HepG2 (cell line): ENCODE results near the gene VEGFB. TPM values are rescaled to one million over a fixed set of nuclear protein-coding genes. Genes with fewer than 3 reads are reported as not detected.

ENCODE experiments used
- ATAC-seq: fragments of 200-7000 bp; cut with Tn5 transposase; 3 replicates; pipeline ENCODE4 v1.9.1; 2020; ENCODE audit warnings: mild to moderate bottlenecking, moderate library complexity
- BruUV-seq: library from RNA; stranded (reverse); fragments of 400-500 nt; replicated peaks from 2 replicates; lab custom pipeline; 2021; lab: Mats Ljungman, UMichigan
- CTCF ChIA-PET: fragments of 300-600 bp; formaldehyde crosslinking; extraction: SDS; loops from one replicate; lab custom pipeline; 2021; ENCODE audit warnings: low total read pairs, inconsistent platforms, low intra/inter-chr PET ratio; lab: Yijun Ruan, JAX
- POLR2A ChIA-PET: fragments of 350-600 bp; sonication (Branson Sonifier 250); formaldehyde crosslinking; loops from one replicate; lab custom pipeline; 2020; ENCODE audit warnings: antibody characterized with exemption, inconsistent platforms; lab: Yijun Ruan, JAX
- DNase-seq: peaks from one replicate; pipeline ENCODE4 v3.0.0-alpha.2; 2015; ENCODE audit warnings: low spot score
- FAIRE-seq: peaks from 3 replicates; lab custom pipeline; 2011; peaks lifted over from hg19 to GRCh38; lab: Jason Lieb, UNC
- H2AFZ ChIP-seq: one replicate; pipeline ENCODE4 v1.6.1; 2011; ENCODE audit warnings: low read length, inconsistent platforms
- H3K27ac ChIP-seq: fragments of 300-600 bp; 3 replicates; pipeline ENCODE4 v1.8.0; 2011; ENCODE audit warnings: mixed run types, mild to moderate bottlenecking, mixed read lengths, low read length, inconsistent platforms; ENCODE audit not compliant: insufficient read depth; ENCODE audit errors: extremely low read length
- H3K27me3 ChIP-seq, 2 experiments: fragments of 200-600 bp in 1 of 2; 2 replicates in 1 of 2; 3 replicates in 1 of 2; pipeline versions ENCODE4 v1.6.0 to v1.8.0; 2011; ENCODE audit warnings: low read length in 2 of 2, mild to moderate bottlenecking in 2 of 2, moderate library complexity in 2 of 2, inconsistent platforms in 1 of 2; ENCODE audit not compliant: insufficient read depth in 2 of 2, control insufficient read depth in 1 of 2
- H3K36me3 ChIP-seq, 2 experiments: fragments of 200-600 bp in 1 of 2; replicated peaks in 1 of 2; 2 replicates in 1 of 2; 3 replicates in 1 of 2; pipeline versions ENCODE4 v1.5.1 to v1.8.0; 2011; ENCODE audit warnings: low read length in 2 of 2, inconsistent platforms in 1 of 2; ENCODE audit not compliant: insufficient read depth in 2 of 2, control insufficient read depth in 1 of 2
- H3K4me1 ChIP-seq: 2 replicates; pipeline ENCODE4 v1.5.1; 2012; ENCODE audit warnings: low read length, inconsistent platforms; ENCODE audit not compliant: insufficient read depth
- H3K4me2 ChIP-seq: 2 replicates; pipeline ENCODE4 v1.6.0; 2011; ENCODE audit warnings: low read depth, low read length, inconsistent platforms
- H3K4me3 ChIP-seq, 3 experiments: fragments of 200-600 bp in 1 of 3; sonication (generic), shearing (Covaris generic) in 1 of 3; replicated peaks in 1 of 3; 2 replicates each; pipeline ENCODE4 v1.5.1; 2011 to 2016; ENCODE audit warnings: low read length in 3 of 3, inconsistent platforms in 2 of 3, low read depth in 2 of 3, mild to moderate bottlenecking in 2 of 3, control low read depth in 1 of 3, mixed read lengths in 1 of 3; ENCODE audit not compliant: insufficient read depth in 1 of 3
- H3K79me2 ChIP-seq: one replicate; pipeline ENCODE4 v1.6.1; 2011; ENCODE audit warnings: low read length, inconsistent platforms; ENCODE audit not compliant: insufficient read depth
- H3K9ac ChIP-seq: 2 replicates; pipeline ENCODE4 v1.6.0; 2011; ENCODE audit warnings: mild to moderate bottlenecking, low read depth, low read length, inconsistent platforms; ENCODE audit not compliant: insufficient read depth
- H3K9me3 ChIP-seq: 2 replicates; pipeline ENCODE4 v1.5.1; 2012; ENCODE audit warnings: mild to moderate bottlenecking, low read length
- H4K20me1 ChIP-seq: 2 replicates; pipeline ENCODE4 v1.6.0; 2011; ENCODE audit warnings: inconsistent platforms, mild to moderate bottlenecking, low read length, moderate library complexity; ENCODE audit not compliant: insufficient read depth
- ADNP ChIP-seq: sonication (generic); formaldehyde crosslinking; IDR thresholded peaks from 2 replicates; pipeline ENCODE4 v1.4.0; 2020; ENCODE audit warnings: missing genetic modification reagents
- SP1 ChIP-seq, 2 experiments: fragments of 450-650 bp in 1 of 2; sonication (generic) in 1 of 2; formaldehyde crosslinking in 1 of 2; IDR thresholded peaks; 2 replicates each; pipeline versions ENCODE4 v1.4.0 to v1.6.1; 2016 to 2020; ENCODE audit warnings: missing genetic modification reagents in 1 of 2
- ZNF260 ChIP-seq: sonication (generic); formaldehyde crosslinking; IDR thresholded peaks from 2 replicates; pipeline ENCODE4 v1.4.0; 2020; ENCODE audit warnings: missing genetic modification reagents, low read depth, mild to moderate bottlenecking, borderline replicate concordance
- WGBS: methylation state at CpG from one replicate; pipeline ENCODE4 v1.1.6; 2017; ENCODE audit warnings: low lambda C conversion rate; 5-methylcytosine and 5-hydroxymethylcytosine counted together
- in situ Hi-C: cut with HindIII; loops from 2 replicates; pipeline ENCODE4 v1.10.0; 2017; ENCODE audit warnings: low pct_unique_long_range_greater_than_20kb; ENCODE audit not compliant: extremely low pct_ligation_motif_present
- intact Hi-C: fragments of 100-400 bp; cut with micrococcal nuclease; formaldehyde crosslinking; loops from one replicate; pipeline ENCODE4 v1.10.0; 2022; ENCODE audit not compliant: unreplicated experiment
- polyA plus RNA-seq, 8 experiments: library from polyadenylated mRNA; depleted of rRNA in 3 of 8; stranded (reverse) in 7 of 8; unstranded in 1 of 8; fragments of >200 nt; fragmentation: Illumina TruSeq in 4 of 8; extraction: Trizol in 4 of 8; gene quantifications; 2 replicates each; pipeline versions ENCODE4 v1.2.1 to v1.2.3, GENCODE V29; 2011 to 2016; ENCODE audit warnings: low read depth in 4 of 8, missing spikeins in 1 of 8, mixed read lengths in 1 of 8; ENCODE audit not compliant: insufficient read depth in 1 of 8
- total RNA-seq, 5 experiments: library from RNA; depleted of rRNA; stranded (reverse); fragments of >200 nt; fragmentation: Illumina TruSeq; extraction: Trizol; gene quantifications; 2 replicates each; pipeline ENCODE4 v1.2.3, GENCODE V29; 2016; ENCODE audit warnings: low read depth in 1 of 5
- TF ChIP-seq, protein P1 (sequence below): sonication (generic); formaldehyde crosslinking; IDR thresholded peaks from 2 replicates; pipeline ENCODE4 v1.4.0; 2020; ENCODE audit warnings: missing genetic modification reagents
- TF ChIP-seq, protein P2 (sequence below): sonication (generic); formaldehyde crosslinking; IDR thresholded peaks from 2 replicates; pipeline ENCODE4 v1.4.0; 2020; ENCODE audit warnings: missing genetic modification reagents

The VEGFB gene
- total and polyA plus RNA-seq, 2 of the 13 experiments (the other 11 are each of a cell fraction or from before 2014, with no cell fraction given), result 9.0 to 11.3 TPM

DNA sequence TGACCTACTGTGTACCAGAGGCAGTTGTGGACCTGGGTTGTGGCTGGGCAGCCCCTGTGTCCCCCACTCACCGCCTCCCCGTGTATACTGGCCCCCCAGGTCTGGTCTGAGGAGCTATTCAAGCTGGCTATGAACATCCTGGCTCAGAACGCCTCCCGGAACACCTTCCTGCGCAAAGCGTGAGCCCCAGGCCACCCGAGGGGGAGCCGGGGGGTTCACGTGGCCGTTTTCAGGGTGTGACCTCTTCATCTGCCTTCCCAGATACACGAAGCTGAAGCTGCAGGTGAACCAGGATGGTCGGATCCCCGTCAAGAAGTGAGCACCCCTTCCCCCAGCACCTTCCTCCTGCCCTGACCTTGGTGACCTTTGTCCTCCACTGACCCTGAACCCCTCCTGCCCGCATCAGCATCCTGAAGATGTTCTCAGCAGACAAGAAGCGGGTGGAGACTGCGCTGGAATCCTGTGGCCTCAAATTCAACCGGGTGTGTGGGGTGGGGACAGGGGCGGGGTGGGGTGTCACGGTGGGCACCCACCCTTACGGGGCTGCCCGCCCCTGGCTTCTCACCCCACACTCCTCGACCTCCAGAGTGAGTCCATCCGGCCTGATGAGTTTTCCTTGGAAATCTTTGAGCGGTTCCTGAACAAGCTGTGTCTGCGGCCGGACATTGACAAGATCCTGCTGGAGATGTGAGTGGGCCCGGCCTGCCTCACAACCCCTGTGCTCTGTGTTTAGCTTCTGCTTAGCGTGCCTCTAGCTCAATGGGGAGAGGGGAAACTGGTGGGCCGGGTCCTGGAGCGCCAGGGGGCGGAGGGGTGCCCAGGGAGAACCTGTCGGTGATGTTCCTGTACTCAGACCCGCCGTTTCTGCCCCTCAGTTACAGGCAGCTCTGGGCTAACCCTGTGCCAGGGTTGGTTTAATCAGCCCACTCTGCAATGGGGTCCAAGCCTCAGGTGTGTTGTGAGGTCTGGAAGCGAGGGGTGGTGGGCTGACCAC, 21.0 kb downstream of the VEGFB start:
- BruUV-seq, result no TSS peak
- H3K9ac ChIP-seq, result no peak overlapping the region
- no peak overlapping the region for H3K4me2 ChIP-seq
- no peak overlapping the region for H2AFZ ChIP-seq
- H3K4me1 ChIP-seq, result peaks cover 22% of the 10 kb centered on the region
- no peak overlapping the region for H3K27ac ChIP-seq
- H4K20me1 ChIP-seq, result no peaks in the 10 kb centered on the region
- in situ Hi-C loops (no loop called here), intact Hi-C loops (no loop called here)
- ChIA-PET CTCF (no interaction called here), POLR2A (no interaction called here)
- H3K36me3 ChIP-seq, result peaks cover 13 to 30% of the 10 kb centered on the region in 2 experiments; a peak in 4 of 5 replicates
- 91% methylated on average over 15 of the region's 35 CpGs for WGBS
- H3K9me3 ChIP-seq, result no peaks in the 10 kb centered on the region
- FAIRE-seq (no peak), DNase-seq (no peak), ATAC-seq (no peak)
- H3K79me2 ChIP-seq, result peaks cover 7% of the 10 kb centered on the region
- no peak for TF ChIP-seq SP1 (IDR thresholded peaks at IDR 0.05)
- no peak for TF ChIP-seq SP1 (CRISPR knock-in tag; IDR thresholded peaks at IDR 0.05)
- TF ChIP-seq, protein P1, sequence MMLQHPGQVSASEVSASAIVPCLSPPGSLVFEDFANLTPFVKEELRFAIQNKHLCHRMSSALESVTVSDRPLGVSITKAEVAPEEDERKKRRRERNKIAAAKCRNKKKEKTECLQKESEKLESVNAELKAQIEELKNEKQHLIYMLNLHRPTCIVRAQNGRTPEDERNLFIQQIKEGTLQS, result no peak
- TF ChIP-seq ADNP, result no peak
- TF ChIP-seq ZNF260, result no peak
- TF ChIP-seq, protein P2, sequence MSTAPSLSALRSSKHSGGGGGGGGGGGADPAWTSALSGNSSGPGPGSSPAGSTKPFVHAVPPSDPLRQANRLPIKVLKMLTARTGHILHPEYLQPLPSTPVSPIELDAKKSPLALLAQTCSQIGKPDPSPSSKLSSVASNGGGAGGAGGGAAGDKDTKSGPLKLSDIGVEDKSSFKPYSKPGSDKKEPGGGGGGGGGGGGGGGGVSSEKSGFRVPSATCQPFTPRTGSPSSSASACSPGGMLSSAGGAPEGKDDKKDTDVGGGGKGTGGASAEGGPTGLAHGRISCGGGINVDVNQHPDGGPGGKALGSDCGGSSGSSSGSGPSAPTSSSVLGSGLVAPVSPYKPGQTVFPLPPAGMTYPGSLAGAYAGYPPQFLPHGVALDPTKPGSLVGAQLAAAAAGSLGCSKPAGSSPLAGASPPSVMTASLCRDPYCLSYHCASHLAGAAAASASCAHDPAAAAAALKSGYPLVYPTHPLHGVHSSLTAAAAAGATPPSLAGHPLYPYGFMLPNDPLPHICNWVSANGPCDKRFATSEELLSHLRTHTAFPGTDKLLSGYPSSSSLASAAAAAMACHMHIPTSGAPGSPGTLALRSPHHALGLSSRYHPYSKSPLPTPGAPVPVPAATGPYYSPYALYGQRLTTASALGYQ (CRISPR knock-in tag), result no peak
- no peak overlapping the region for H3K4me3 ChIP-seq
- H3K27me3 ChIP-seq, result no peaks in the 10 kb centered on the region; a peak in 1 of 5 replicates
